Hematopoietic multipotent progenitor cell treated with erythropoietin and hydrocortisone succinate and interleukin-3 and kit ligand, for 17 days (in vitro differentiated cells): Measurements from ENCODE around the gene BMAL1.

ENCODE experiments used
- DNase-seq: peaks from one replicate; pipeline ENCODE4 v3.0.0-alpha.2; 2015; ENCODE audit warnings: low spot score

BMAL1 gene

DNA sequence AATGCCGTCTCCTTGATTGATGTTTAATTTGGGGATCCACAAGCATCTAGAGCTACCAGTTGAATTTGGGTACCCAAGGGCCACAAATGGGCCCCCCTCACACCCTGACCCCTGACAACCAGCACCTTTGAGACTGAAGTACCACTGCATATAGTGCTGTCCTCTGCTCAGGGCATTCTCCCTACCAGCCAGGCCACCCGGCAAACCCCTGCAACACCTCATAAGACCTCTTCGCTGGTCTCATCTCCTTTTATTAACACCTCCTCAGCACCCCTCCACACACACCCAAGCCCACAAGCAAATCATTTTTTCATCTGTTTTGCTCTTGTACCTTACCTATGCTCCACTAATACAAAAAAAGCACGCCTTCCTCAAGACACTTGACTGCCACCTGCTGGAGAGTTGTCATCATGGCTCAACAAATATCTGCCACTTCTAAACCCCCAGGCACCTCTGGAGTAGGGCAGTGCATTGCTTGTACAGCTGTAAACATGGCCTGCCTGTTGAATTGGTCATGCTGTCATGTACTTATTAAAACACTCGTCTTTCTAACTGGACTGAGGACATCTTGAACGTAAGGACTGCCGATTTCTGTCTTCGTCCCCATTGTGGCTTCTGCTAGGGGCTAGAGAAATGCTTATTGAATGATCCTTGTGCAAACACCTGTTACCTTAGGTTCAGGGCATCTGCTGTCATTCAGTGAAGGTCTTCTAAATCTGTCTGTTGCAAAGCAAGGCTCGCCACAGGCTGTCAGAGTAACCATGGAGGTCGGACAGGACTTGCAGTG is 66.5 kb downstream of the BMAL1 start:
- peak; percentile 40 for DNase-seq

DNA sequence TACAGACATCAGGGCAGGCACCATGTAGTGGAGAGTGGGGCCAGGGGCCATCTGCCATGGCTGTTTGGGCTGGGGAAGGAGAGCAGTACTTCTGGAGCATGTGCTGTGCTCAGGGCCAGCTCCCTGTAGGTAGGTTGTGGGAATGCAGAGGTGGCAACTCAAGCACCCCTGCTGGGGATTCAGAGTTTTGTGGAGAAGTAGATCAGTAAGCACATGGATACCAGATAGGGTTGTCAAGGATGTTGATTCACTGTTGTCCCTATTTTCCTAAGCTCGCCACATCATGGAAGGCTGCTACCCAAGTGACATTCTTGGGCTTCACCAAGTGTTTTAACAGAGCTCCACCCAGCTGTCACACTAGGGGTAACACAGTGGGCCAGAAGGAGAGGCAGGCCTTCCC is 67.2 kb downstream of the BMAL1 start:
- no peak for DNase-seq

DNA sequence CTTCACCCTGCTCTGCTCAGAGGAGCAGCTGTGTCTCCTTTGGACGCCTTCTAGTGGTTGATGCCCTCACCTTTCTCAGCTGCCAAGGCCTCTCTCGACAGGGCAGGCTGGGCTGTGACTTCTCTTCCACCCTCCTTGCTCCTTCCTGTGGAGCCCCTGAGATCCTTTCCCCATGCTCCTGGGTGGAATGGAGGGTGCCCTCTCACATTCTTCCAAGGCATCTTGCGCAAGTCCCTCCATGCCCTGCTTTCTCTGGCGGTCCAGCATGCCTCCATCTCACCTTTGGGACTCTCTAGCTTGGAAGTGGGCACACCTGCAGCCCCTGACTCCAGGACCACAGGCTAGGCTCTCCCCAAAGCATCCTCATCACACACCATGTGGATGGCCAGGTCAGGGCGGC is 68.9 kb downstream of the BMAL1 start:
- no peak for DNase-seq

DNA sequence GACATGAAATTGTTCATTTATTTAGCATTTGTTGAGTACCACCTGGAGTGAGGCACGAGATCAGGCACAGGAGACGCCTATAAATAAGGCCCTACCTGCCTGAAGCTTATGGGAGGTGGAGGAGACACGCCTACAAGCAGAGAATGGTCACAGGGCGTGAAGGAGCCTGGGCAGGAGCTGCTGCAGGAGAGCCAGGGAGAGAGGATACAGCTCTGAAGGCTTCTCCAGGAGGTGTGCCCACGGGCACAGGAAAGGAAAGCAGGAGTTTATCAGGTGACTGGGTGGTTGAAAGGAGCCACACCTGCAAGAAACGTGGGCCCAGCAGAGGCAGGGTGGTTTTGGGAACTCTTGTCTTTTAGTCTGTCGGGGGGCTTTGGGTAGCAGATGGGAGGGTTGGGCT is 70.3 kb downstream of the BMAL1 start:
- DNase-seq, result no peak

DNA sequence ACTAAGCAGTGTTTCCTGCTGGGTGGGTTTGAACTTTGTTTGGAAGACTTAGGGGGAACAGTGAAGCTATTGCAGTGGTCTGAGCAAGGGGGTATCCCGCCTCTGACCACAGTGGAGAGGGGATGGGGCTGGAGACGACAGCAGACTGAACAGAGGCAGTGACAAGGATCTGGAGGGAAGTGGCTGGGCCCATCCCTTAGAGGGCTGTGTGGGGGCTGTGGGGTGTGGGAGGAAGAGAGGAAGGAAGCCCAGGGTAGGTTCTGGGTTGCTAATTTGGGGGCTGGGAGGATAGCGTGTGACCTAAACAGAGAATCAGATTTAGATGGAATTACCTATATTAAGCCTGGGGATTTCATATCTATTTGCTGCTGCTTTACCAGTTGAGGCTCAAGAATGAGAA is 70.7 kb downstream of the BMAL1 start:
- no peak for DNase-seq

DNA sequence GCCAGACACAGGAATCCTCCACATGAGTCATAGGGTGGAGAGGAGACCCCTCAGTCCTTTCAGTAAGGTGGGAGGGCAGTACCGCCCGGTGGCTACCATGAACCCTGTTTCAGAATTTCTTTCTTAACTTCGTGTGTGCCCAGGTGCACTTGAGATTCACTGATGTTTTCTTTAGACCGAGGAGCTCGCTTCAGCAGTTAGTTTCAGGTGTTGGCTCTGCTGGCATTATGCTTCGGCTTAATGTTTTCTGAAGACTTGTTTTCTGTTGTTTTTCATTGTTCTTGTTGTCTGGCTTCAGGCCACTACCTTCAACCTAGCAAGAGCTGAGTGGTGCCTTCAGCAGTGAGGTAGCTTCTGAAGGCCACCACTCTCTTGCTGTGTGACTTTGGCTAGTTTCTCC is 71.5 kb downstream of the BMAL1 start:
- no peak for DNase-seq

DNA sequence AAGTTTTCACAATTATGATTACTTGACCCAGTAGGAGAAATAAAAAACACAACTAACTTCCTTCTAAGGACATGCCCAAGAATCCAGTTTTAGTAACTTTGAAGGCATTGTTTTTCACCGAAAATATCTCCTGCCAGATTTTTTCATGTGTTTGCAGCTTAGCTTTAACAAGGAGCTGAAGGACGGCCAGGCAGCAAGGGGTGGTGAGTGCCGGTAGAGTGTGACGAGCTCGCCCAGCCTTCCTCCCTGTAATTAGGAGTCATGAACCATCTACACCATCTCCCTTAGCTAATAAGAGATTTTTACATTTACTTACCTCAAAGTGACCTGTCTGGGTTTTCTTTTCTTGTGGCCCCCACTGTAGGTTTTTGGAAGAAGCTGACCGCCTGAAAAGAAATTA is 72.0 kb downstream of the BMAL1 start:
- no peak for DNase-seq

DNA sequence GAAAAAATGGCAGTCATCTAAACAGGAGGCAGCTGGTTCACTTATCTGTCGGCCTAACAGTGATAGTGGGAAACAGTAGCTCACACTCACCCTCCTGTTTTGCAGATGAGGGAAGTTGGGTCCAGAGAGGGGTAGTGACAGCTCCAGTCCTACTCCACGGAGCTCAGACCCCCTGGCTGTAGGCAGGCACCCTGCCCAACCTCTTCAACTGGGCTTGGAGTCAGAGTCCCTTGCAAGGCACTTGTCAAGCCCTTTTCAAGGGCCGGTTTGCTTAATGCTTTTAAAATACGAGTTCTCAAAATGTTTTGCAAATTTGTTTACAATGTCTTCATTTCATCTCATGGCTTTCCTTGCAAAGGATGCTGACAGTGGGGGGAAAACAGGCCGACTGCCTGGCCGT is 75.1 kb downstream of the BMAL1 start:
- DNase-seq, result no peak

DNA sequence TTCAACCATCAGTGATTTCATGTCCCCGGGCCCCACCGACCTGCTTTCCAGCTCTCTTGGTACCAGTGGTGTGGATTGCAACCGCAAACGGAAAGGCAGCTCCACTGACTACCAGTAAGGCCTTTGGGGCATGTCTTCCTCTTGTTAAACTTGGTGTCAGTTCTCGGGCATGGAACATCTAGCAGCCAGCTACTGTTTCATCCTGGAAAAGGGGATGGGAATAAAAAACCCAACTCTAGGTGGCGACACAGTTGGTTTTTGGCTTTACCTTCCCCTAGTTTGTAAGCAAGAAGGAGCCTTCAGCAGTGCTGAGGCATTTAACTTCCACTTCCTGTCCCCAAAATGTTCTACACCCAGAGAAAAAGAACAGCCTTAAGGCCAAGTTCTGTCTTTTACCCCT is 76.7 kb downstream of the BMAL1 start:
- DNase-seq, result no peak

DNA sequence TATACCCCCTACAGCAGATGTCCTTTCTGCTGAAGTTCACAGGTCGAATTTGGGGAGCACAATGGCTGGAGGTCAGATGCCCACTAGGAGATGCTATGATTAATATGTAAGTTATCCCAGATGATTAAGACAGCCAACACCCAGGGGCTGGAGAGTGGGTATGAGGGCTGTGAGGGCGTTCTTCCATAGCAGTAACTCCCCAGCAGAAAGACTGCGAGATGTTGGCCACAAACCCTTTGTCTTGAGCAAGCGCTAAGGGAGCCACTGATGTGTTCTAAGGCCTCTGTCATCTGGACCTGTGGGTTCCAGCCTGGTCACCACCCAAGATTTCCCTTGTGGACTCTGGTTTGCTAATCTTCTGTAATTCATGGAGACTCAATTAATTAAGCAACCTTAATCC is 77.6 kb downstream of the BMAL1 start:
- DNase-seq, result no peak

DNA sequence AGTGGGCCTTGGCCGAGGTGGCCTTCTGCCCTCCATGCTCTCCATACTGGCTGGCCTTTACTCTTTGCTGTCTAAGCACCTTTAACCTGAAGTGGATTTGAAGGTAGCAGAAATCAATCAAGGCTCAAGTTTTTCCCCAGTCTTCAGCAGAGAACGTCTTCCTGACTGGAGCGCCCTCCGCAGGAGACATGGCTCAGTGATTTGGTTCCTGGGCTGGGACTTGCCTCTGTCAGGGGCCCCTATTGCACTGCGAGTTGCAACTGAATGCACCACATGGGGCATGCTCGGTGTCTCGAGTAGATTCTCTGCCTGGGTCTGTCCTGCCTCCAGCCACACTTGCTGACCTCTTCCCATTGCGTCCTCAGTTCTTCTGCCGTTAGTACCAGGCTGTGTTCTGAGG is 79.6 kb downstream of the BMAL1 start:
- DNase-seq, result no peak

DNA sequence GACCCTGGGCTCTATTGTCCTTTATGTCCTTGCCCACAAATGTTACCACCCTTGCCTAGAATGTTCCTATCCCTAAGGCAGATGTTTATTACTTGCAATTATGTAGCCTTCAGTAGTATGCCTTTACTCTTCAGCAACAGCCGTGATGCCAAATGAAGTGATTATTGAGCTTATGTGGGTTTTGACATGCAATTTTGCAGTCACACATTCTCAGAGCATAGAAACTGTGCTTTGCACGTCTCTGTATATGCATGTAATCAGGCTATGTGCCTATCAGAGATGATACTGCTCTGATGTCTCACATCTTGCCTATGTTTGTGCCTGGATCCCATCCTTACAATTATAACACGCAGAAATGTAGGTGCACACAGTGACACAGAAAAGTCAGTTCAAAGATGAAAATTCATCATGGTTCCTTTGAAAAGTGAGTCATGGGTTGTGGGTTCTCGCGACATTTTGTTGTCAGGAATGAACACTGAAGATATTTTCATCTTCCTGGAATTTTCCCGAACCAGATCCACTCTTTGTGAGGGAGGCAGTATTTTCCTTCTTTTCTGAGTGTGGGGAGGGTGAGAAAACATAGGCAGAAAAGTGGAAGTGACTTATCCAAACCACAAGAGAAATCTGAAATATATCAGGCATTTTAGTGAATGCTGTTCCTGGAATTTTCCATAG is 81.1 kb downstream of the BMAL1 start:
- DNase-seq, result no peak

DNA sequence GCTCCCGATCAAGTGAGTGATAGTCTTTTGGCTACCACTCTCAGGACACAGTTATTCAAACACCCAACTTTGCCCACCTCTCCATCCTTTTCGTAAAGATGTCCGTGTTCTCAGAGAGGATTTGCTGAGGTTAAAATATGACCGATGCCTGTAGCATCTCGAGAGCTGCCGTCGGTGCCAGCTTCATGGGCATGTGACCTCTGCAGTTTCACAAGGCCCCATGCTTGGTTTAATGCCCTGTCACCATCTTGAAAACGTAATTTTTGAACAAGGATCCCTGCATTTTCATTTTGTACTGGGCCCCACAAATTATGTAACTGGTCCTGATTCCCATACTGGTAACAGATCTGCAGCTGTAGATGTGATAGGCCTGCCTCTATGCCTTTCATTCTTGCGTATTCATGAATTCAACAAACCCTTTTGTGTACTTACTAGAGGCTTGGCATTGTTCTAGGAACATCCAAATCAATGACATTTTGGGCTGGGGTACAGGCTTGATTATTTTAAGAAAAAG is 85.1 kb downstream of the BMAL1 start:
- DNase-seq, result no peak

DNA sequence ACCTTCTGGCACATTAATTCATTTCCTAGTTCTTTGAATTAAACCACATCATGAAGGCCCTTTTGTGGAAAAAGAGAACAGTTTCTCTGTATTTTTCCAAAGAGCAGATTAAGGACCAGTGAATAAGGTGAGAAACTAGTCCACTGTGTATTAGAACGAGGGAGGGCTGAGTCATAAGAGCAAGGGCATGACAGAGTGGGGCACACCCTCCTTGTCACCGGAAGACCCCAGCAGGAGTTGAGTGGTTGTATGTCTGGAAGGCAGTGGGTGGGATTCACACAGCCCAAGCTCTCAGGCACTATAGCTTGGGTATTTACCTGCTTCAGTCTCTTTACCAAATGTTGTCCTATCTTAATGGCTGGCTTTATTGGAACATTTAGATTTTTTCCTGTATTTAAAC is 86.8 kb downstream of the BMAL1 start:
- no peak for DNase-seq

DNA sequence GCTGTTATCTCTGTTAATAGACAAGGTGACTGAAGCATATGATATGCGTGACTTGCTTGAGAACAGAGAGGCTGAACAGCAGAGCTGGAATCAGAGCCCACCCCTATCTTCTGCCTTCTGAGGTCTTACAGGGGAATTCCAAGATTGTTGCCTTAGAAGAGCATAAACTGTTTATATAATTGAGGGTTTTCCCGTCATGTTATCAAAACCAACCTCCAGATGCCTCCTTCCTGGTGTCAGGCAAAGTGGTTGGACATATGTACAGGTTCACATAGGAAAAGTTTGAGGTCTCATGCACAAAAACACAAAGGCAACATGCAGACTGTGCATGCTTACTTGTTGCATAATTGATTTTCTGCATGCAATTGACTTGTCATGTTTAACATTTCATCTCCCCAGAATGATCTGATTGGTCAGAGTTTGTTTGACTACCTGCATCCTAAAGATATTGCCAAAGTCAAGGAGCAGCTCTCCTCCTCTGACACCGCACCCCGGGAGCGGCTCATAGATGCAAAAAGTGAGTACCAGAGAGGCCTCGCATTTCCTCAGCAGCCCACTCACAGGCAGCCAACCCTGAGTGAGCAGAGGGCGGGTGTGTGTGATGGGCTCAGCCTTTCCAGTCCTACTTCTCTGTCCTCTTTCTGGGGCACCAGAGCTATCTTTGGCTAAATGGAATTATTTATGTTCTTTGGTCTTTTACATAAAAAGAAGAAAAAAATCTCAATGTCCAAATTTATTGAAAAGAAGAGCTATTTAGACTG is 88.9 kb downstream of the BMAL1 start:
- DNase-seq, result no peak

DNA sequence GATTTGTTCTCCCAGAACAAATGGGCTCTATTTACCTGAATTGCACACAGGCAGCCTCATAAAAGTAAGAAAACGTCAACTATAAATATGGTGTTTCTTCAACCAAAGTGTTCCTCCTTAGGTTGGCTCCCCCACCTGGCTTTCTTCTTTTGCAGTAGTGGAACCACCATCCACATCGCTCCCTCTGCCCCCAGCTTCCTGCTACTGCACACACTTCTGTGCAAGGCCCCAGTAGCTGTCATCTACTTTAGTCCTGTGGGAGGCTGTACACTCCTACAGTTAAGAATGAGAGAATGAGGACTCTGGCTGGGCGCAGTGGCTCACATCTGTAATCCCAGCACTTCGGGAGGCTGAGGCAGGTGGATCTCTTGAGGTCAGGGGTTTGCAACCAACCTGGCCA is 89.5 kb downstream of the BMAL1 start:
- no peak for DNase-seq

DNA sequence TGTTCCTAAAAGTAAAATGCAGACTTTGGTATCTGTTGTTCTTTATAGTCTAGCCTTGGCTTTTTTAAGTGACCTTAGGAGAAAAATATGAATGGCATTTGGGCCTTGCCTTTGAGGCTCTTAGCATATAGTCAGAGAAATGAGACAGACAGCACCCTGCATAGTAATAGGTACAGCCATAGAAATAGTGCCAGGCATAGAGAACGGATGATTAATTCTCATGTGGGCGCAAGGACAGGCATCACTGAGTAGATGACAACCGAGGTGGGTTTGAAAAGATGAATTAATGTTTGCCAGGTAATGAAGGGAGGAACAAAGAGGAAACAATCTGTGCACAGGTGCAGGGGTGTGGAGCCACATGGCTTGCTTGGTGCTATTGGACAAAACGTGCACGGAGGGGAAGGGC is 90.5 kb downstream of the BMAL1 start:
- no peak for DNase-seq

DNA sequence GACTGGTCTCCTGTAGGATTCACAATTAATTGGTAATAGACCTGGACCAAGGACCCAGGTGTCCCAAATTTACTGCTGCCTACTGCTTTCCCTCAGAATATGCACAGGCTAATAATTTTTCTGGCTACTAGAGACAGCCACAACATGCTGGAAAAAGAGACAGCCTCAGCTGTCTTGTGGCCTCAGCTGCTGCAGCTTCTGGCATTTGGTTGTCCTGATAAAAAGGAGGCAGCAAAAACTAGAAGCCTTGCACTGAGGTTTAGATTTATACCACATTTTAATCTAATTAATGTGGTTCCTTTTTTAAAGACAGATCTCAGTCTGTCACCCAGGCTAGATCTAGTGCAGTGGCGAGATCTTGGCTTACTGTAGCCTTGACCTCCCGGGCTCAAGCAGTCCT is 95.6 kb downstream of the BMAL1 start:
- DNase-seq, result no peak

DNA sequence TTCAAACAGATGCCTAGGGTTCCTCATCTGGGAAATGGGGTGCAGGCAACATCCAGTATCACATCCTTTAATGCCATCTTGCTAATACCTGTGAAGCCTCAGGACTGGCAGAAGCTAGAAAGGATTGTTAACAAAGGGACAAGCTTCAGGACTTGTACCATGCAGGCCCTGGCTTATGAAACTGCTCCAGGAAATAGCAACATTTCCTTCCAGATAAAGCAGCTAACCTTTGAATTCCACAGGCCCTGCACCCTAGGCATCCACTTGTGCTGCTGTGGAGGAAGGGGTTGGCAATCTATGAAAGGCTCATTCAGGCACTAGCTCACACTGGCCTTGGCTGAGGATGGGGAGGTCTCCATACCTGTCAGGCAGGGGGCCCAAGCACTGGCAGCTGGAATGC is 98.2 kb downstream of the BMAL1 start:
- DNase-seq, result no peak

DNA sequence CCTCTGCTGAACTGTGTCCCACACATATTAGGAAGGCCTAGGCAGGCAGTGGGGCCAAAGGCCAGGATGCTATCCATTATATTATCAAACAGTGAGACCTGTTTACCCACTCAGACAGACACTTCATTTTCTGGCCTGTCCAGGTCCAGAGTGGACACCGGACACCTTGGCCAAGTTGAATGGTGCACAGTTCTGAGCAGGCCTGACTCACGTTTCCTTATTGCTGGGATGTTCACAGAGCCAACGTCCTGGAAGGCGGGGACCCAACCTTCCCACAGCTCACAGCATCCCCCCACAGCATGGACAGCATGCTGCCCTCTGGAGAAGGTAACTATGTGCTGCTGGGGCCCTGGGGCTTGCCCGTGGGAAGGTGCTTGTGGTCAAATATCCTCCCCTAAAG is 98.8 kb downstream of the BMAL1 start:
- no peak for DNase-seq

DNA sequence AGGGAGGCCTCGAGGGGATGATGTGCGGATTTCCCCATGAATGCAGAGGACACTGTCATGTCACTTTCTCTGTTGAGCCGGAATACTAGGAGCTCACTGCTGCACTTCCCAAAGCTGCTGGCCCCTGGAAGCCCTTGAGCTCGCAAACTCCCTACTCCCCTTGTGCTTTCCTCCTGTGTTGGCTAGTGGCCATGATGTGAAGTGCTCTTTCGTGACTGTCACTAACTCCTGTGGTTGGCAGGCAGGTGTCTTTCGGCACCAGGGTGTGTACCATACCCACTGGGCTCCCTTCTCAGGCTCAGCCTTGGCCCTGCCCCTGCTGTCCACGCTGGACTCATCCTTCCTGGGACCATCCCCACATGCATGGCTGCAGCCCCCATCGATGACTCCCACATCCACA is 99.2 kb downstream of the BMAL1 start:
- no peak for DNase-seq

DNA sequence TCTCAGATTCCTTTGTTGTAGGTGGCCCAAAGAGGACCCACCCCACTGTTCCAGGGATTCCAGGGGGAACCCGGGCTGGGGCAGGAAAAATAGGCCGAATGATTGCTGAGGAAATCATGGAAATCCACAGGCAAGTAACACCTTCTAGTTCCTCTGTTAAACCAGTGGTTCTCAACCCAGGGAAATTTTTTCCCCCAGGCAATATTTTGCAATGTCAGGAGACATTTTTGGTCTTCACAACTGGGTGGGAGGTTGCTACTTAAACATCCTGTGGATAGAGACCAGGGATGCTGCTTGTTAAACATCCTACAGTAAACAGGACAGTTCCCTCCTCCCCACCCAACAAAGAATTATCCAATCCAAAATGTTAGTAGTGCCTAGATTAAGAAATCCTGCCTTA is 100.7 kb downstream of the BMAL1 start:
- no peak for DNase-seq

DNA sequence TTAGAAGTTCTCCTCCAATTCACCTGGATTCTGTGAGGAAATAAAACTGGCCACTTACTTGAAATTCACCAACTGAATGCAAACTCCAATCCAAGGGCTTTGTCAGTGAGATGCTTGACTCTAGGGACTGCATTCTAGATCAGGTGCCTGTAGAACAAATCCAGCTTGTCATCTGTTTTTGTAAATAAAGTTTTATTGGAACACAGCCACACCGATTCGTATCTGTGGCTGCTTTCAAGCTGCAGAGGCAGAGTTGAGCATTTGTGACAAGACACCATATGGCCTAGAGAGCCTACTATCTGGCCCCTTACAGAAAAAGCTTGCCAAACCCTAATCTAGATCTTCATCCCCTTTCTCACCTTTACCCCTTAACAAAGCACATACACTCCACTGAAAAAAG is 103.1 kb downstream of the BMAL1 start:
- no peak for DNase-seq
